H1 (cell line): Measurements from ENCODE around the gene PXDN.

Experiments
- CEBPB ChIP-seq: IDR thresholded peaks from 2 replicates; pipeline ENCODE4 v1.6.1; 2012; ENCODE audit warnings: low read depth, low read length
- GABPA ChIP-seq: IDR thresholded peaks from 2 replicates; pipeline ENCODE4 v1.6.1; 2011; ENCODE audit warnings: mild to moderate bottlenecking, low read length, moderate library complexity, borderline replicate concordance; ENCODE audit not compliant: insufficient read depth
- MAX ChIP-seq: IDR thresholded peaks from 2 replicates; pipeline ENCODE4 v1.6.1; 2012; ENCODE audit warnings: inconsistent platforms
- POLR2A ChIP-seq, 2 experiments: IDR thresholded peaks; 1 replicate in 1 of 2; 2 replicates in 1 of 2; pipeline ENCODE4 v1.6.1; 2011; ENCODE audit warnings: low read depth in 2 of 2, low read length in 2 of 2, mild to moderate bottlenecking in 2 of 2; ENCODE audit errors: control extremely low read depth in 1 of 2
- RFX5 ChIP-seq: IDR thresholded peaks from 2 replicates; pipeline ENCODE4 v1.6.1; 2011; ENCODE audit warnings: low read depth, low read length, improper control_type of control experiment, borderline replicate concordance
- RNF2 ChIP-seq: fragments of 200-900, 300-1000 bp; sonication (generic); IDR thresholded peaks from 2 replicates; pipeline ENCODE4 v1.7.1; 2016; ENCODE audit warnings: borderline replicate concordance, low read depth, mild to moderate bottlenecking, antibody characterized with exemption, low read length; ENCODE audit not compliant: poor library complexity, severe bottlenecking; ENCODE audit errors: missing control alignments
- USF2 ChIP-seq: IDR thresholded peaks from 2 replicates; pipeline ENCODE4 v1.6.1; 2011; ENCODE audit warnings: low read length, improper control_type of control experiment
- TF ChIP-seq, protein P1 (sequence below), 3 experiments: IDR thresholded peaks; 1 replicate in 2 of 3; 2 replicates in 1 of 3; pipeline versions ENCODE4 v1.5.1 to v1.6.1; 2011; ENCODE audit warnings: low read length in 3 of 3, mild to moderate bottlenecking in 3 of 3, inconsistent platforms in 2 of 3, low read depth in 1 of 3, moderate library complexity in 1 of 3; ENCODE audit not compliant: insufficient read depth in 1 of 3; ENCODE audit errors: control extremely low read depth in 1 of 3
- TF ChIP-seq, protein P2 (sequence below): IDR thresholded peaks from 2 replicates; pipeline ENCODE4 v1.6.1; 2012; ENCODE audit warnings: low read length, inconsistent platforms

GRCh38 chr2:1610096-1610485, 134.2 kb downstream of the PXDN start:
- TF ChIP-seq CEBPB (no peak), POLR2A (IDR thresholded peaks at IDR 0.05; ENCODE audit: control extremely low read depth in 1 of 2, low read depth in 2 of 2, low read length in 2 of 2) (no peak), GABPA (no peak), USF2 (no peak), RFX5 (no peak), RNF2 (no peak), MAX (no peak)
- TF ChIP-seq, protein P1, sequence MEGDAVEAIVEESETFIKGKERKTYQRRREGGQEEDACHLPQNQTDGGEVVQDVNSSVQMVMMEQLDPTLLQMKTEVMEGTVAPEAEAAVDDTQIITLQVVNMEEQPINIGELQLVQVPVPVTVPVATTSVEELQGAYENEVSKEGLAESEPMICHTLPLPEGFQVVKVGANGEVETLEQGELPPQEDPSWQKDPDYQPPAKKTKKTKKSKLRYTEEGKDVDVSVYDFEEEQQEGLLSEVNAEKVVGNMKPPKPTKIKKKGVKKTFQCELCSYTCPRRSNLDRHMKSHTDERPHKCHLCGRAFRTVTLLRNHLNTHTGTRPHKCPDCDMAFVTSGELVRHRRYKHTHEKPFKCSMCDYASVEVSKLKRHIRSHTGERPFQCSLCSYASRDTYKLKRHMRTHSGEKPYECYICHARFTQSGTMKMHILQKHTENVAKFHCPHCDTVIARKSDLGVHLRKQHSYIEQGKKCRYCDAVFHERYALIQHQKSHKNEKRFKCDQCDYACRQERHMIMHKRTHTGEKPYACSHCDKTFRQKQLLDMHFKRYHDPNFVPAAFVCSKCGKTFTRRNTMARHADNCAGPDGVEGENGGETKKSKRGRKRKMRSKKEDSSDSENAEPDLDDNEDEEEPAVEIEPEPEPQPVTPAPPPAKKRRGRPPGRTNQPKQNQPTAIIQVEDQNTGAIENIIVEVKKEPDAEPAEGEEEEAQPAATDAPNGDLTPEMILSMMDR (IDR thresholded peaks at IDR 0.05; ENCODE audit: control extremely low read depth in 1 of 3, insufficient read depth in 1 of 3, low read depth in 1 of 3, low read length in 3 of 3) = no peak
- TF ChIP-seq, protein P2, sequence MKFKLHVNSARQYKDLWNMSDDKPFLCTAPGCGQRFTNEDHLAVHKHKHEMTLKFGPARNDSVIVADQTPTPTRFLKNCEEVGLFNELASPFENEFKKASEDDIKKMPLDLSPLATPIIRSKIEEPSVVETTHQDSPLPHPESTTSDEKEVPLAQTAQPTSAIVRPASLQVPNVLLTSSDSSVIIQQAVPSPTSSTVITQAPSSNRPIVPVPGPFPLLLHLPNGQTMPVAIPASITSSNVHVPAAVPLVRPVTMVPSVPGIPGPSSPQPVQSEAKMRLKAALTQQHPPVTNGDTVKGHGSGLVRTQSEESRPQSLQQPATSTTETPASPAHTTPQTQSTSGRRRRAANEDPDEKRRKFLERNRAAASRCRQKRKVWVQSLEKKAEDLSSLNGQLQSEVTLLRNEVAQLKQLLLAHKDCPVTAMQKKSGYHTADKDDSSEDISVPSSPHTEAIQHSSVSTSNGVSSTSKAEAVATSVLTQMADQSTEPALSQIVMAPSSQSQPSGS = no peak
